Esophagus squamous epithelium (tissue), 5 donors: ENCODE results near the gene GRIK3. TPM values are rescaled to one million over a fixed set of nuclear protein-coding genes. Genes with fewer than 3 reads are reported as not detected.

ENCODE experiments used
- DNase-seq: peaks from one replicate; lab custom pipeline; 2025; lab: John Stamatoyannopoulos, UW
- H3K27ac ChIP-seq, 4 donors: fragments of 200-600 bp; sonication (generic); one replicate each; pipeline ENCODE4 v1.5.1; 2016 to 2019; ENCODE audit warnings: mild to moderate bottlenecking in 1 of 4
- H3K27me3 ChIP-seq, 4 donors: fragments of 200-600 bp; sonication (generic); 1 replicate in 3 of 4; 2 replicates in 1 of 4; pipeline versions ENCODE4 v1.5.1 to v1.6.0; 2017 to 2021; ENCODE audit warnings: antibody characterized with exemption in 1 of 4
- H3K36me3 ChIP-seq, 3 donors: fragments of 200-600 bp; sonication (generic); one replicate each; pipeline ENCODE4 v1.5.1; 2016 to 2019
- H3K4me1 ChIP-seq, 3 donors: fragments of 200-600 bp; sonication (generic); one replicate each; pipeline ENCODE4 v1.5.1; 2017 to 2019
- H3K4me3 ChIP-seq, 4 donors: fragments of 200-600 bp; sonication (generic); 1 replicate in 3 of 4; 2 replicates in 1 of 4; pipeline ENCODE4 v1.5.1; 2016 to 2019; ENCODE audit warnings: mild to moderate bottlenecking in 2 of 4, moderate library complexity in 1 of 4
- H3K9me3 ChIP-seq, 3 donors: fragments of 200-600 bp; sonication (generic); one replicate each; pipeline ENCODE4 v1.5.1; 2016 to 2019
- CTCF ChIP-seq, 6 experiments: fragments of 450-650 bp in 4 of 6; fragments of 200-600 bp in 2 of 6; sonication (generic) in 2 of 6; IDR thresholded peaks; one replicate each; pipeline ENCODE4 v1.5.1; 2016 to 2019; ENCODE audit warnings: antibody characterized with exemption in 6 of 6, mild to moderate bottlenecking in 4 of 6, moderate library complexity in 4 of 6
- POLR2A ChIP-seq, 4 donors: fragments of 450-650 bp; IDR thresholded peaks; one replicate each; pipeline ENCODE4 v1.6.1; 2017; ENCODE audit warnings: antibody characterized with exemption in 4 of 4, mild to moderate bottlenecking in 4 of 4, moderate library complexity in 3 of 4
- WGBS, 2 donors: methylation state at CpG; one replicate each; pipeline ENCODE4 v1.1.5; 2018; 5-methylcytosine and 5-hydroxymethylcytosine counted together
- intact Hi-C: fragments of 100-400 bp; cut with DNase I; formaldehyde crosslinking; loops from one replicate; pipeline ENCODE4 v1.15.0; 2022
- total RNA-seq, 4 donors: library from RNA; depleted of rRNA; stranded (reverse); fragments of >200 nt; gene quantifications; one replicate each; pipeline ENCODE4 v1.1.0, GENCODE V29; 2016
- donor health status: DM: yes; HTN: yes; CAD: no.

GRIK3 gene
- total RNA-seq, 4 donors from 2014 or later = 0.11 to 0.38 (median 0.21) TPM; not detected in 1

DNA sequence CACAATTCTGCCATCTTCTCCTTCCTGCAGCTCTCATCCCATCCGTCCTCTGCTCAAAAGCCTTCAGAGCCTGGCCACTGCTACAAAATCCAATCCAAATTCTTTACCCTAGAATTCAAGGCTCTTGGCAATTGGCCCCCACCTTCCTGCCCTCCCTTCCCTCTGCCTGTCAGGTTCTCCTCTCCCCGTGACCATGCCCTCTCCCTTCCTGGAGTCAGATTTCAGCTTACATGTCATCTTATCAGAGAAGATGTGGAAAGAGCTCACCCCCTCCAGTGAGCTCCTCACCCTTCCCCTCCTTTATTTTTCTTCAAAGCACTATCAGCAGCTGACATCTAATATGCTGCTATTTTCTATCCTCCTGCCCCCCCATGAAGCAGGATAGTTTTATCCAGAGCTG, 86.9 kb downstream of the GRIK3 start:
- Histone ChIP-seq H3K4me1 (no peaks in the 10 kb centered on the region), H3K27me3 (peaks cover 0 to 35% (median 0%) of the 10 kb centered on the region in 4 donors), H3K4me3 (no peak overlapping the region), H3K27ac (no peak overlapping the region), H3K9me3 (no peaks in the 10 kb centered on the region), H3K36me3 (no peaks in the 10 kb centered on the region)
- TF ChIP-seq POLR2A (IDR thresholded peaks at IDR 0.05) (no peak), CTCF (IDR thresholded peaks at IDR 0.05) (no peak)
- intact Hi-C loops = no loop called here
- 11 to 18% methylated on average over 2 of the region's 2 CpGs for WGBS, 2 donors
- no peak for DNase-seq

GRCh38 chr1:36944883-36945282, 89.4 kb downstream of the GRIK3 start:
- intact Hi-C loops = no loop called here
- 67 to 76% methylated on average over 5 to 7 of the region's 7 CpGs for WGBS, 2 donors
- Histone ChIP-seq H3K27me3 (peaks cover 0 to 58% (median 0%) of the 10 kb centered on the region in 4 donors), H3K27ac (no peak overlapping the region), H3K9me3 (no peaks in the 10 kb centered on the region), H3K36me3 (no peaks in the 10 kb centered on the region), H3K4me3 (no peak overlapping the region), H3K4me1 (no peaks in the 10 kb centered on the region)
- TF ChIP-seq POLR2A (IDR thresholded peaks at IDR 0.05) (no peak), CTCF (IDR thresholded peaks at IDR 0.05) (no peak)
- DNase-seq = no peak

DNA sequence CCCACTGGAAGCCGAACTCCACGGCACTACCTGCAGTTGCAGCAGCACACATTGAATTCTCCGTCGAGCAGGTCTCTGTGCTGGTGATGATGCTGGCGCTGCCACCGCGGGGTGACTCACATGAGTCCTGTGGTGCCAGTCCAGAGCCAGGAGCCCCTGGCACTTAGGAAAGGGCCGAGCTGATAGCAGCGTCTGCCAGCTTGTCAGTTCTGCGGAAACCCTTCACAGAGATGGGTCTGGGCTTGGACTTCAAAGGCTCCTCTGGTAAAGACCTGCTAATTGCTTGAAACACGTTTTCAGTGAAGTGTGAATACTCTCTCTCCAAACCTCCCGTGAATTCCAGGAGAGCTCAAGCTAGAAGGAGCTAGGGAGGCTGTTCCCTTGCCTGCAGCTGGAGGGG, 92.2 kb downstream of the GRIK3 start:
- H3K36me3 ChIP-seq = no peaks in the 10 kb centered on the region
- no peaks in the 10 kb centered on the region for H3K4me1 ChIP-seq
- H3K4me3 ChIP-seq = no peak overlapping the region
- TF ChIP-seq CTCF (IDR thresholded peaks at IDR 0.05) (no peak), POLR2A (IDR thresholded peaks at IDR 0.05) (no peak)
- H3K9me3 ChIP-seq = no peaks in the 10 kb centered on the region
- DNase-seq = no peak
- peaks cover 0 to 70% (median 0%) of the 10 kb centered on the region in 4 donors for H3K27me3 ChIP-seq
- intact Hi-C loops = no loop called here
- H3K27ac ChIP-seq = no peak overlapping the region
- 20 to 40% methylated on average over 3 of the region's 12 CpGs for WGBS, 2 donors

- Histone ChIP-seq H3K27me3 (peaks cover 0 to 74% (median 0%) of the 10 kb centered on the region in 4 donors), H3K4me1 (no peaks in the 10 kb centered on the region), H3K4me3 (no peak overlapping the region), H3K9me3 (no peaks in the 10 kb centered on the region), H3K36me3 (no peaks in the 10 kb centered on the region), H3K27ac (no peak overlapping the region)
- intact Hi-C loops = no loop called here
- no peak for DNase-seq
- WGBS, 2 donors = 36 to 37% methylated on average over 7 to 8 of the region's 8 CpGs
- TF ChIP-seq POLR2A (IDR thresholded peaks at IDR 0.05) = no peak
- TF ChIP-seq CTCF (IDR thresholded peaks at IDR 0.05) = no peak
Measured at GRCh38 chr1:36941316-36941978, 92.9 kb downstream of the GRIK3 start.

GRCh38 chr1:36938819-36939218, 95.5 kb downstream of the GRIK3 start:
- Histone ChIP-seq H3K9me3 (no peaks in the 10 kb centered on the region), H3K27me3 (peaks cover 0 to 99% (median 0%) of the 10 kb centered on the region in 4 donors), H3K36me3 (no peaks in the 10 kb centered on the region), H3K4me1 (no peaks in the 10 kb centered on the region), H3K4me3 (no peak overlapping the region), H3K27ac (no peak overlapping the region)
- DNase-seq = no peak
- intact Hi-C loops = no loop called here
- 43 to 46% methylated on average over 5 to 7 of the region's 7 CpGs for WGBS, 2 donors
- TF ChIP-seq POLR2A (IDR thresholded peaks at IDR 0.05) (no peak), CTCF (IDR thresholded peaks at IDR 0.05) (no peak)
